NB4 (cell line): ENCODE results near the gene WNT5A.

Source experiments
- MYC ChIP-seq: IDR thresholded peaks from 2 replicates; pipeline ENCODE4 v1.6.1; 2011; ENCODE audit warnings: low read depth, low read length
- TF ChIP-seq, protein P1 (sequence below): IDR thresholded peaks from one replicate; pipeline ENCODE4 v1.5.1; 2012; ENCODE audit warnings: low read depth, low read length
- TF ChIP-seq, protein P2 (sequence below): IDR thresholded peaks from 2 replicates; pipeline ENCODE4 v1.6.1; 2011; ENCODE audit warnings: low read depth, low read length

DNA sequence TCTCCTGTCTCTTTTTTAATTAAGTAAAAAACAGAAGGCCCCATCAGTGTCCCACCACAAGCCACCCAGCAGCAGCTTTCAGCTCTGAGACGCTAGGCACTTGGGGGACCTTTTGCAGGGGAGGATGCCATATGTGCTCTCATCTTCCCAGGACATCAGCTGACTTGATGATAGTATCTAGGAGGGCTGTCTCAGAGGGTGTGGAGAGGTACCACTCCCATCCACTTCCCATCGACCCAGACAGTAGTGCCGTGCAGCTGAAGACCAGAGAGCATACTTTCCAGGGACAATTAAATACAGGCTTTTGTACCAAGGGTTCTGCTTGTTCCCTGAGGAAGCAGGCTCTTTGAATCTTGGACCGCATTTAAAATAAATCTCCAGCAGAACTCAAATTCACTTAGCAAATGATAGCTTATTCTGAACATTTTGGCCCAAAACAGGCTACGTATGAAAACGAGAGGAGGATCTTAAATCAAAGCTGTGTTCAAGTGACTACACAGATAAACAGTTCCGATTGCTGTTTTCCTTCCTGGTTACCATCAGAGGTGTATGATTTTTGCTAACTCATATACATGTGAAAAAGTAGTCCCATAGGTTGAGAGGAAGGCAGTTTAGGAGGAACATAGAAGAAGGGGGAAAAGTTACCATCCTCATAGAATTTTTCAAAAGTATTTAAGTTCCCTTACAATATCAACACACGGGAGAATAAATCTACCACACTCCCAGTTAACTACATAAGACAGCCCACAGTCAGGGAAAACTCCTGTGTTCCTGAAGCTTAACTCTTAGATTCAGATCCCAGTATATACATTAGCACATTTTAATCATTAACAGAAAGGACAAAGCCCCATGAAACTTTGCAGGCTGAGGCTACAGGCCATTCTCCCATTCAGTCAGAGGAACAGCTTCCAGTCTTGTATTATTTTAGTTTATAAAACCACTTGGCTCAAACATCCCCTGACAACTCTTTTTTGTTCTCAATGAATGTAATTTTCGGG lies 9.5 kb downstream of the WNT5A start:
- TF ChIP-seq, protein P1, sequence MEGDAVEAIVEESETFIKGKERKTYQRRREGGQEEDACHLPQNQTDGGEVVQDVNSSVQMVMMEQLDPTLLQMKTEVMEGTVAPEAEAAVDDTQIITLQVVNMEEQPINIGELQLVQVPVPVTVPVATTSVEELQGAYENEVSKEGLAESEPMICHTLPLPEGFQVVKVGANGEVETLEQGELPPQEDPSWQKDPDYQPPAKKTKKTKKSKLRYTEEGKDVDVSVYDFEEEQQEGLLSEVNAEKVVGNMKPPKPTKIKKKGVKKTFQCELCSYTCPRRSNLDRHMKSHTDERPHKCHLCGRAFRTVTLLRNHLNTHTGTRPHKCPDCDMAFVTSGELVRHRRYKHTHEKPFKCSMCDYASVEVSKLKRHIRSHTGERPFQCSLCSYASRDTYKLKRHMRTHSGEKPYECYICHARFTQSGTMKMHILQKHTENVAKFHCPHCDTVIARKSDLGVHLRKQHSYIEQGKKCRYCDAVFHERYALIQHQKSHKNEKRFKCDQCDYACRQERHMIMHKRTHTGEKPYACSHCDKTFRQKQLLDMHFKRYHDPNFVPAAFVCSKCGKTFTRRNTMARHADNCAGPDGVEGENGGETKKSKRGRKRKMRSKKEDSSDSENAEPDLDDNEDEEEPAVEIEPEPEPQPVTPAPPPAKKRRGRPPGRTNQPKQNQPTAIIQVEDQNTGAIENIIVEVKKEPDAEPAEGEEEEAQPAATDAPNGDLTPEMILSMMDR = no peak
- TF ChIP-seq MYC = no peak
- TF ChIP-seq, protein P2, sequence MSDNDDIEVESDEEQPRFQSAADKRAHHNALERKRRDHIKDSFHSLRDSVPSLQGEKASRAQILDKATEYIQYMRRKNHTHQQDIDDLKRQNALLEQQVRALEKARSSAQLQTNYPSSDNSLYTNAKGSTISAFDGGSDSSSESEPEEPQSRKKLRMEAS = no peak
